ENCODE data around the gene AGPAT4.

AGPAT4 gene

GRCh38 chr6:161269310-161269709, 4.6 kb downstream of the AGPAT4 start:
- no peak overlapping the region for H3K4me3 ChIP-seq (ENCODE audit: low read depth, low read length)
- no peak for TF ChIP-seq CTCF (IDR thresholded peaks at IDR 0.05; ENCODE audit: borderline replicate concordance, insufficient read depth, low read depth, low read length)

GRCh38 chr6:161268531-161269210, 5.2 kb downstream of the AGPAT4 start:
- TF ChIP-seq CTCF (IDR thresholded peaks at IDR 0.05; ENCODE audit: borderline replicate concordance, insufficient read depth, low read depth, low read length): no peak
- H3K4me3 ChIP-seq (ENCODE audit: low read depth, low read length): no peak overlapping the region

GRCh38 chr6:161266513-161267230, 7.2 kb downstream of the AGPAT4 start:
- no peak overlapping the region for H3K4me3 ChIP-seq (ENCODE audit: low read depth, low read length)
- no peak for TF ChIP-seq CTCF (IDR thresholded peaks at IDR 0.05; ENCODE audit: borderline replicate concordance, insufficient read depth, low read depth, low read length)

- no peak for TF ChIP-seq CTCF (IDR thresholded peaks at IDR 0.05; ENCODE audit: borderline replicate concordance, insufficient read depth, low read depth, low read length)
Measured at GRCh38 chr6:161265975-161266374, 7.9 kb downstream of the AGPAT4 start.

GRCh38 chr6:161265554-161265953, 8.3 kb downstream of the AGPAT4 start:
- no peak overlapping the region for H3K4me3 ChIP-seq (ENCODE audit: low read depth, low read length)
- TF ChIP-seq CTCF (IDR thresholded peaks at IDR 0.05; ENCODE audit: borderline replicate concordance, insufficient read depth, low read depth, low read length): no peak

More at GRCh38 chr6:161265975-161266374, 7.9 kb downstream of the AGPAT4 start:
- H3K4me3 ChIP-seq (ENCODE audit: low read depth, low read length): no peak overlapping the region

- no peak for TF ChIP-seq CTCF (IDR thresholded peaks at IDR 0.05; ENCODE audit: borderline replicate concordance, insufficient read depth, low read depth, low read length)
- H3K4me3 ChIP-seq (ENCODE audit: low read depth, low read length): no peak overlapping the region
Measured at GRCh38 chr6:161264181-161264580, 9.7 kb downstream of the AGPAT4 start.

- no peak for TF ChIP-seq CTCF (IDR thresholded peaks at IDR 0.05; ENCODE audit: borderline replicate concordance, insufficient read depth, low read depth, low read length)
- no peak overlapping the region for H3K4me3 ChIP-seq (ENCODE audit: low read depth, low read length)
Measured at GRCh38 chr6:161261816-161262215, 12.0 kb downstream of the AGPAT4 start.

All from GM12875 (cell line).